NT2/D1 (cell line): Measurements from ENCODE around the gene SETD5.

ENCODE experiments used
- YY1 ChIP-seq: IDR thresholded peaks from 2 replicates; pipeline ENCODE4 v1.6.1; 2011; ENCODE audit not compliant: insufficient read length, insufficient read depth
- ZNF274 ChIP-seq: IDR thresholded peaks from 2 replicates; pipeline ENCODE4 v1.6.1; 2011; ENCODE audit warnings: mild to moderate bottlenecking, low read depth, low read length

- TF ChIP-seq ZNF274 = no peak
- TF ChIP-seq YY1 = no peak
Measured at GRCh38 chr3:9430733-9431132, 33.3 kb downstream of the SETD5 start.
